AG04450 (cell line): ENCODE results near the gene LRIG1. TPM values are rescaled to one million over a fixed set of nuclear protein-coding genes. Genes with fewer than 3 reads are reported as not detected.

Experiments used
- CTCF ChIA-PET: fragments of 300-600, 350-600 bp; formaldehyde crosslinking; extraction: SDS; loops from one replicate; lab custom pipeline; 2022; ENCODE audit warnings: antibody characterized with exemption, inconsistent platforms; lab: Charles Lee
- POLR2A ChIA-PET: fragments of 350-600 bp; formaldehyde crosslinking; extraction: SDS; loops from one replicate; lab custom pipeline; 2021; ENCODE audit warnings: antibody characterized with exemption, inconsistent platforms; lab: Yijun Ruan, JAX
- DNase-seq: peaks from one replicate; pipeline ENCODE4 v3.0.0-alpha.2; 2011; ENCODE audit warnings: low read depth, low spot score
- H3K27ac ChIP-seq: one replicate; pipeline ENCODE4 v1.5.1; 2012; ENCODE audit warnings: low read depth, low read length, control low read depth
- H3K27me3 ChIP-seq: one replicate; pipeline ENCODE4 v1.6.0; 2012; ENCODE audit warnings: low read length; ENCODE audit not compliant: control insufficient read depth, insufficient read depth
- H3K4me3 ChIP-seq: 2 replicates; pipeline ENCODE4 v1.5.1; 2011; ENCODE audit warnings: mild to moderate bottlenecking, low read depth, low read length, control low read depth
- H3K9me3 ChIP-seq: 2 replicates; pipeline ENCODE4 v1.5.1; 2012; ENCODE audit warnings: low read length; ENCODE audit not compliant: control insufficient read depth, insufficient read depth
- CTCF ChIP-seq: IDR thresholded peaks from 2 replicates; pipeline ENCODE4 v1.5.1; 2011; ENCODE audit warnings: low read depth, low read length, control low read depth, inconsistent platforms
- polyA plus RNA-seq: library from polyadenylated mRNA; depleted of rRNA; stranded (reverse); fragments of >200 nt; gene quantifications from 2 replicates; pipeline ENCODE4 v1.2.3, GENCODE V29; 2011

LRIG1 gene
- polyA plus RNA-seq, 1 experiment: 68.3 TPM

- DNase-seq: no peak
- ChIA-PET CTCF (no interaction called here), POLR2A (interaction anchor here (0.6 kb wide), 1 partner anchor 41 kb away, joined by 3 read pairs; no protein-coding TSS in a partner anchor)
- Histone ChIP-seq H3K4me3 (no peak overlapping the region), H3K27ac (no peak overlapping the region), H3K9me3 (no peaks in the 10 kb centered on the region; the same call in 1 of the 2 replicates), H3K27me3 (no peaks in the 10 kb centered on the region)
- TF ChIP-seq CTCF: no peak
Observed at GRCh38 chr3:66432767-66433521, 67.9 kb downstream of the LRIG1 start.

- no peak for DNase-seq
- Histone ChIP-seq H3K27ac (no peak overlapping the region), H3K27me3 (no peaks in the 10 kb centered on the region), H3K9me3 (no peaks in the 10 kb centered on the region; the same call in 1 of the 2 replicates), H3K4me3 (no peak overlapping the region)
- CTCF ChIA-PET: no interaction called here
- POLR2A ChIA-PET: interaction anchor here (1.5 kb wide), 1 partner anchor 8 kb away, joined by 5 read pairs; no protein-coding TSS in a partner anchor
- no peak for TF ChIP-seq CTCF
Observed at GRCh38 chr3:66432041-66432766, 68.6 kb downstream of the LRIG1 start.

DNA sequence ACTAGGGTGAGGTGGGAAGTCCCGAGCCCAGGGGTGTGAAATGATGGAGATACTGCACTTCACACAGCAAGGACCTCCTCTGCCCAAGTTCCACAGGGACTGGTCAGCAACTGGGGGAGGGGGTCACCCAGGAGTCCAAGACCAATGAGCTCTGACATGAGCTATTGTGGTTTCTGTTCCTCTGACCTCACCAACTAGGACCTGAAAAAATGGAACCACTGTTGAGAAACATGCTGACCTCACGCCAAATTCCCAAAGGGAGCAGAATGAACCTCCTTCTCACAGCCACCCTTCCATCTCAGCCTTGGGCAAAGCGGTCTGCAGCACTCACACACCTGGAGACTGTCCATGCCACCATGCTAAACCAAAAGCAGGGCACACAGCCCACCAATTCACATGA lies 69.3 kb downstream of the LRIG1 start:
- H3K27me3 ChIP-seq: no peaks in the 10 kb centered on the region
- no peak overlapping the region for H3K4me3 ChIP-seq
- no peak for DNase-seq
- POLR2A ChIA-PET: interaction anchor here (1.5 kb wide), 1 partner anchor 8 kb away, joined by 5 read pairs; no protein-coding TSS in a partner anchor
- no peak for TF ChIP-seq CTCF
- H3K27ac ChIP-seq: peak overlapping the region; percentile 49
- H3K9me3 ChIP-seq: no peaks in the 10 kb centered on the region; the same call in 1 of the 2 replicates
- CTCF ChIA-PET: no interaction called here

GRCh38 chr3:66430876-66431275 lies 69.9 kb downstream of the LRIG1 start:
- ChIA-PET POLR2A (interaction anchor here (1.5 kb wide), 1 partner anchor 9 kb away, joined by 5 read pairs; no protein-coding TSS in a partner anchor), CTCF (no interaction called here)
- no peaks in the 10 kb centered on the region for H3K27me3 ChIP-seq
- no peak overlapping the region for H3K4me3 ChIP-seq
- no peak for TF ChIP-seq CTCF
- no peak overlapping the region for H3K27ac ChIP-seq
- no peak for DNase-seq
- H3K9me3 ChIP-seq: no peaks in the 10 kb centered on the region; the same call in 1 of the 2 replicates
